Measurements from ENCODE around the gene MS4A2.

GRCh38 chr11:60056349-60056969 lies 32.0 kb upstream of the MS4A2 start, which contains the start of gene MS4A3:
- TF ChIP-seq CTCF (IDR thresholded peaks at IDR 0.05), result no peak
- TF ChIP-seq POLR2A (IDR thresholded peaks at IDR 0.05), result no peak

Measured in thyroid gland (tissue), 4 donors.